HL-60 (cell line): ENCODE data around the gene ROBO1.

Experiments
- DNase-seq, 2 experiments: peaks; one replicate each; pipeline ENCODE4 v3.0.0-alpha.2; 2010 to 2020; ENCODE audit warnings: low read depth in 1 of 2, low spot score in 1 of 2
- H3K27ac ChIP-seq: fragments of 250-450 bp; sonication (Bioruptor Pico); replicated peaks from 2 replicates; pipeline ENCODE4 v1.5.1; 2020; ENCODE audit warnings: mild to moderate bottlenecking, moderate library complexity
- H3K27me3 ChIP-seq: fragments of 250-450 bp; sonication (Bioruptor Pico); 2 replicates; pipeline ENCODE4 v1.5.1; 2021; ENCODE audit warnings: mild to moderate bottlenecking, moderate library complexity; ENCODE audit not compliant: insufficient read depth, poor library complexity, severe bottlenecking
- H3K4me3 ChIP-seq: replicated peaks from 2 replicates; pipeline ENCODE4 v1.5.1; 2011; ENCODE audit warnings: mild to moderate bottlenecking, control low read depth, low read length; ENCODE audit not compliant: insufficient read depth
- GABPA ChIP-seq: IDR thresholded peaks from 2 replicates; pipeline ENCODE4 v1.6.1; 2012; ENCODE audit warnings: low read depth
- POLR2AphosphoS5 ChIP-seq: IDR thresholded peaks from 2 replicates; pipeline ENCODE4 v1.6.1; 2012; ENCODE audit warnings: low read depth
- SPI1 ChIP-seq: IDR thresholded peaks from 2 replicates; pipeline ENCODE4 v1.6.1; 2012; ENCODE audit warnings: low read depth, mild to moderate bottlenecking, borderline replicate concordance
- TF ChIP-seq, protein P1 (sequence below): IDR thresholded peaks from 2 replicates; pipeline ENCODE4 v1.6.1; 2012; ENCODE audit warnings: low read depth; ENCODE audit not compliant: insufficient replicate concordance
- TF ChIP-seq, protein P2 (sequence below): IDR thresholded peaks from one replicate; pipeline ENCODE4 v1.5.1; 2011; ENCODE audit warnings: low read length, control low read depth, inconsistent platforms; ENCODE audit not compliant: insufficient read depth

ROBO1 gene

DNA sequence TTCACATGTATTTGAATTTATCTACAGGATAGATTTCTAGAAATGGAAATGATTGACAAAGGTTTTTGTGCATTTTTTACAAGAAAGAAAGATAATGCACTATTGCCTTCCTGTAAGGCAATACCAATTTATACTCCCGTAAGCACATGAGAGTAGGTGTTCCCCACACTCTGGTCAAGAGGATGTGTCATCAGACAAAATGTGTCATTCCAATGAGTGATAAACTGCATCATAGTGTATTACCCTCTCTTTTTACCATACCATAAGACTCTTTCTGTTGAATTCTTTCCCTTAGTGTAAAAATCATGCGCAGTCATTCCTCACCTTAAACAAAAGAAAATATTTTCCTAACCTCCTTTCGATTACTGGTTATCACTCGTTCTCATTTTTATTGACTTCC lies 251.0 kb downstream of the ROBO1 start:
- TF ChIP-seq, protein P1, sequence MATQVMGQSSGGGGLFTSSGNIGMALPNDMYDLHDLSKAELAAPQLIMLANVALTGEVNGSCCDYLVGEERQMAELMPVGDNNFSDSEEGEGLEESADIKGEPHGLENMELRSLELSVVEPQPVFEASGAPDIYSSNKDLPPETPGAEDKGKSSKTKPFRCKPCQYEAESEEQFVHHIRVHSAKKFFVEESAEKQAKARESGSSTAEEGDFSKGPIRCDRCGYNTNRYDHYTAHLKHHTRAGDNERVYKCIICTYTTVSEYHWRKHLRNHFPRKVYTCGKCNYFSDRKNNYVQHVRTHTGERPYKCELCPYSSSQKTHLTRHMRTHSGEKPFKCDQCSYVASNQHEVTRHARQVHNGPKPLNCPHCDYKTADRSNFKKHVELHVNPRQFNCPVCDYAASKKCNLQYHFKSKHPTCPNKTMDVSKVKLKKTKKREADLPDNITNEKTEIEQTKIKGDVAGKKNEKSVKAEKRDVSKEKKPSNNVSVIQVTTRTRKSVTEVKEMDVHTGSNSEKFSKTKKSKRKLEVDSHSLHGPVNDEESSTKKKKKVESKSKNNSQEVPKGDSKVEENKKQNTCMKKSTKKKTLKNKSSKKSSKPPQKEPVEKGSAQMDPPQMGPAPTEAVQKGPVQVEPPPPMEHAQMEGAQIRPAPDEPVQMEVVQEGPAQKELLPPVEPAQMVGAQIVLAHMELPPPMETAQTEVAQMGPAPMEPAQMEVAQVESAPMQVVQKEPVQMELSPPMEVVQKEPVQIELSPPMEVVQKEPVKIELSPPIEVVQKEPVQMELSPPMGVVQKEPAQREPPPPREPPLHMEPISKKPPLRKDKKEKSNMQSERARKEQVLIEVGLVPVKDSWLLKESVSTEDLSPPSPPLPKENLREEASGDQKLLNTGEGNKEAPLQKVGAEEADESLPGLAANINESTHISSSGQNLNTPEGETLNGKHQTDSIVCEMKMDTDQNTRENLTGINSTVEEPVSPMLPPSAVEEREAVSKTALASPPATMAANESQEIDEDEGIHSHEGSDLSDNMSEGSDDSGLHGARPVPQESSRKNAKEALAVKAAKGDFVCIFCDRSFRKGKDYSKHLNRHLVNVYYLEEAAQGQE: no peak
- no peak for TF ChIP-seq GABPA
- no peak for TF ChIP-seq SPI1
- TF ChIP-seq POLR2AphosphoS5: no peak
- TF ChIP-seq, protein P2, sequence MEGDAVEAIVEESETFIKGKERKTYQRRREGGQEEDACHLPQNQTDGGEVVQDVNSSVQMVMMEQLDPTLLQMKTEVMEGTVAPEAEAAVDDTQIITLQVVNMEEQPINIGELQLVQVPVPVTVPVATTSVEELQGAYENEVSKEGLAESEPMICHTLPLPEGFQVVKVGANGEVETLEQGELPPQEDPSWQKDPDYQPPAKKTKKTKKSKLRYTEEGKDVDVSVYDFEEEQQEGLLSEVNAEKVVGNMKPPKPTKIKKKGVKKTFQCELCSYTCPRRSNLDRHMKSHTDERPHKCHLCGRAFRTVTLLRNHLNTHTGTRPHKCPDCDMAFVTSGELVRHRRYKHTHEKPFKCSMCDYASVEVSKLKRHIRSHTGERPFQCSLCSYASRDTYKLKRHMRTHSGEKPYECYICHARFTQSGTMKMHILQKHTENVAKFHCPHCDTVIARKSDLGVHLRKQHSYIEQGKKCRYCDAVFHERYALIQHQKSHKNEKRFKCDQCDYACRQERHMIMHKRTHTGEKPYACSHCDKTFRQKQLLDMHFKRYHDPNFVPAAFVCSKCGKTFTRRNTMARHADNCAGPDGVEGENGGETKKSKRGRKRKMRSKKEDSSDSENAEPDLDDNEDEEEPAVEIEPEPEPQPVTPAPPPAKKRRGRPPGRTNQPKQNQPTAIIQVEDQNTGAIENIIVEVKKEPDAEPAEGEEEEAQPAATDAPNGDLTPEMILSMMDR: no peak
- no peaks in the 10 kb centered on the region for H3K27me3 ChIP-seq
- DNase-seq: no peak
- H3K4me3 ChIP-seq: no peak overlapping the region
- no peak overlapping the region for H3K27ac ChIP-seq

DNA sequence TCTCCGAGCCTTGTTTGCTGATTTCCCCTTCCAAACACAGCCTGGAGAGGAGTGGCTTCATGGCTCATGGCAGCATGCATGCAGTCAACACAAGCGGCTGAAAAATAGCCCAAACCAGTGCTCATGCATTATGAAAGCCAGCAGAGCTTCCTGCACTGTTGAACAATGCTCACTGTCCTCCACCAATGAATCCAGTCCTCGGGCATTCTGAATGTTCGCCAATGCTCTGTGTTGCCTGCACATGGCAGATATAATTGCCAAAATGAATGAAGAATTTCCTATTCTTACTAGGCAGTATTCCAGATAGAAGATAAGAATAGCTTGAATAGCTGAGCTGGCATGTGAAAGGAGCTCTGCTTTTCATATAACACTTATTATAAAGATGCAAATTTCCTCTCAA lies 252.7 kb downstream of the ROBO1 start:
- H3K27ac ChIP-seq: no peak overlapping the region
- H3K27me3 ChIP-seq: no peaks in the 10 kb centered on the region
- no peak for DNase-seq
- TF ChIP-seq, protein P1: no peak
- TF ChIP-seq SPI1 (no peak), GABPA (no peak), POLR2AphosphoS5 (no peak)
- TF ChIP-seq, protein P2: no peak
- no peak overlapping the region for H3K4me3 ChIP-seq

DNA sequence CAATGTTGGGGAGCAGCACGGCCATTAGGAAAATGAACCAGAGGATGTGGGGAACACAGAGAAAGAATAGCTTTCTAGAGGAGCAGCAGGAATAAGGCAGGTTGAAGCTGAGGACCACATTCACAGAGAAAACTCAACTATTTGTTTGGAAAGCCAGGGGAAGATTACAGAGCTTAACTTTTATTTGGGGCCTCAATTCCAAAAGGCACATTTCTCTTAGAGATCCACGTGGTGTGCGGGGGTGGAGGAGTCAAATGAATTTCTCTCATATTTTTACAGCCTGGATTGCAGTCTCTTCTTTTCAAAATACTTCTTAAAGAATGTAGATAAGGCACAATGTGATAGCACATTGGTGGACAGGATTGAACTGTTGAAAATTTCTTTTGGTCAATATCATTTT lies 253.7 kb downstream of the ROBO1 start:
- H3K27me3 ChIP-seq: no peaks in the 10 kb centered on the region
- no peak overlapping the region for H3K27ac ChIP-seq
- DNase-seq: no peak
- TF ChIP-seq GABPA: no peak
- TF ChIP-seq, protein P1: no peak
- TF ChIP-seq, protein P2: no peak
- TF ChIP-seq POLR2AphosphoS5: no peak
- no peak for TF ChIP-seq SPI1
- no peak overlapping the region for H3K4me3 ChIP-seq
